ENCODE results near the gene CRYAB. TPM values are rescaled to one million over a fixed set of nuclear protein-coding genes. Genes with fewer than 3 reads are reported as not detected.
"Not testable (repeated sequence)": the region's sequence is repeated elsewhere in the genome, so short reads cannot be mapped to it uniquely, and the experiment has no call there.

CRYAB gene
- total RNA-seq, 2 donors from 2014 or later: 10.4 to 61.0 TPM

DNA sequence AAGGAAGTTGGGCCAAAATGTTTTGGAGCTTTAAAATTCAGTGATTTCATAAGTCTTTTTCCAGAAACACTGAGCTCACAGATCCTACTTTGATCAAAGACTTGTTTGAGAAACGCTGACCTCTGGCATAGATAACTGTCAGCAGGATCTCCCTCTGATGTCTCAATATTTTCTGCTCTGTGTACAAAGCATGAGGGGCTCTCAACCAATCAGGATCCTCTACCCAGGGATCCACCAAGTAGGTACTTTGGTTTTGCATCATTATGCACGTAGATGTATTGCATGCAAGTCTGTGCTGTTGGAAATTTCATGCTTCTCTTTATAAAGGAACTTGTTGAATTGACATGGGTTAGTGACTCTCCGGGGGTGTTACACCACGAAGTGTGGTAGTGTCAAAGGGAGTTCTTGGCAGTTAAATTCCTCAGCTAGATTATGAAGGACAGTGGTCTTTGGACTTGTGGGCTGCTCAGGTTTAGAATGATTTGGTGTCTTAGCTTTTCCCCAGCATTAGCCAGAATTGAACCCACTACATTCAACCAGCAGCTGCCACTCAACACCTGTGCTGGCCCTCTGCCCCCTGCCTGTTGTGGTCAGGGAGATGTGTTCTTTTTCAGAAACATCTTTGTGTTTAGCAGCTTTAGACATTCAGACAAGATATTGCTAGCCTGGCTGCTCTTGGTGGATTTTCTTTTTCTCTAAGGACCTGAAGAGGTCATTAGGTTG lies 23.9 kb upstream of the CRYAB start:
- 57 to 79% methylated on average over 4 of the region's 4 CpGs for whole genome bisulfite sequencing, 2 donors
- H3K36me3 ChIP-seq (replicated peaks in 1 of 2; ENCODE audit: insufficient read depth in 1 of 2, low read depth in 2 of 2): no peaks in the 10 kb centered on the region
- no peak overlapping the region for H3K27ac ChIP-seq
- TF ChIP-seq POLR2A (IDR thresholded peaks at IDR 0.05) (no peak), CTCF (IDR thresholded peaks at IDR 0.05) (no peak)
- intact Hi-C loops (cut with DNase I): loop anchor here (5.0 kb wide), 1 partner anchor 42 kb away; no protein-coding TSS in a partner anchor
- DNase-seq (no peak), ATAC-seq (no peak)
- H3K4me3 ChIP-seq: no peak overlapping the region
- no peaks in the 10 kb centered on the region for H3K9me3 ChIP-seq
- no peaks in the 10 kb centered on the region for H3K27me3 ChIP-seq
- peaks cover 14% of the 10 kb centered on the region for H3K4me1 ChIP-seq

- intact Hi-C loops (cut with DNase I): no loop called here
- ATAC-seq: no peak
- H3K4me3 ChIP-seq: no peak overlapping the region
- no peak for DNase-seq
- no peak for TF ChIP-seq CTCF (IDR thresholded peaks at IDR 0.05)
- TF ChIP-seq POLR2A (IDR thresholded peaks at IDR 0.05): no peak
- H3K27ac ChIP-seq: no peak overlapping the region
- no peaks in the 10 kb centered on the region for H3K36me3 ChIP-seq (replicated peaks in 1 of 2; ENCODE audit: insufficient read depth in 1 of 2, low read depth in 2 of 2)
- peaks cover 14% of the 10 kb centered on the region for H3K4me1 ChIP-seq
- H3K9me3 ChIP-seq: no peaks in the 10 kb centered on the region
- WGBS, 2 donors: 94 to 100% methylated on average over 1 of the region's 1 CpG
- H3K27me3 ChIP-seq: no peaks in the 10 kb centered on the region
Observed at GRCh38 chr11:111934306-111934705, 22.7 kb upstream of the CRYAB start.

- no peak overlapping the region for H3K4me3 ChIP-seq
- H3K27ac ChIP-seq: no peak overlapping the region
- ATAC-seq (no peak), DNase-seq (no peak)
- no peaks in the 10 kb centered on the region for H3K9me3 ChIP-seq
- no peaks in the 10 kb centered on the region for H3K27me3 ChIP-seq
- H3K4me1 ChIP-seq: peaks cover 14% of the 10 kb centered on the region
- intact Hi-C loops (cut with DNase I): no loop called here
- no peak for TF ChIP-seq POLR2A (IDR thresholded peaks at IDR 0.05)
- no peak for TF ChIP-seq CTCF (IDR thresholded peaks at IDR 0.05)
- H3K36me3 ChIP-seq (replicated peaks in 1 of 2; ENCODE audit: insufficient read depth in 1 of 2, low read depth in 2 of 2): no peaks in the 10 kb centered on the region
- WGBS, 2 donors: 48 to 55% methylated on average over 1 of the region's 1 CpG
Observed at GRCh38 chr11:111933872-111934271, 22.3 kb upstream of the CRYAB start.

DNA sequence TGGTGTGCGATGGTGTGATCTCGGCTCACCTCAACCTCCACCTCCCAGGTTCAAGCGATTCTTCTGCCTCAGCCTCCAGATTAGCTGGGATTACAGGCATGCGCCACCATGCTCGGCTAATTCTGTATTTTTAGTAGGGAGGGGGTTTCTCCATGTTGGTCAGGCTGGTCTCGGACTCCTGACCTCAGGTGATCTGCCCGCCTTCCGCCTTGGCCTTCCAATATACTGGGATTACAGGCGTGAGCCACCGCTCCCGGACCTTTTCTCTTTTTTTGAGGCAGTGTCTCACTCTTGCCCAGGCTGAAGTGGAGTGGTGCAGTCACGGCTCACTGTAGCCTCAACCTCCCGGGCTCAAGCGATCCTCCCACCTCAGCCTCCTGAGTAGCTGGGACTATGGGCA lies 21.6 kb upstream of the CRYAB start:
- H3K27me3 ChIP-seq; H3K27ac ChIP-seq; H3K9me3 ChIP-seq; intact Hi-C loops (cut with DNase I); ATAC-seq; DNase-seq; H3K4me3 ChIP-seq; H3K36me3 ChIP-seq (replicated peaks in 1 of 2; ENCODE audit: insufficient read depth in 1 of 2, low read depth in 2 of 2): not testable (repeated sequence)
- 85 to 87% methylated on average over 13 to 14 of the region's 14 CpGs for WGBS, 2 donors
- H3K4me1 ChIP-seq: peaks cover 14% of the 10 kb centered on the region

DNA sequence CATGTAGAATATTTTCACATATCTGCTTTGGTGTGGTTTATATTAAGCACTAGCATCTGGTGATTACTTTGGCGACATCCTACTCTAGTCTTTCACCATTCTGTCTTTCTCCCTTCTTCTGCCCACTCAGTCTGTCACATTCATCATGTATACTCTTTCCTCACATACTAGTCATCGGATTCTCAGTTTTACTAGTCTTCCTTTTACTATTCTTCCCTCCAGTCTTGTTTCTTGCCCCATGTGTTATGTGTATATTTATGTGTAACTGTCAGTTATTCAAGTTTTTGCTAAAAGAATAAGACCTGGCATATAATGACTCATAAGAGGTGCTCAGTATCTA lies 21.0 kb upstream of the CRYAB start:
- DNase-seq (no peak), ATAC-seq (no peak)
- WGBS, 2 donors: 60% methylated on average over 2 of the region's 2 CpGs
- no peaks in the 10 kb centered on the region for H3K27me3 ChIP-seq
- no peaks in the 10 kb centered on the region for H3K36me3 ChIP-seq (replicated peaks in 1 of 2; ENCODE audit: insufficient read depth in 1 of 2, low read depth in 2 of 2)
- TF ChIP-seq CTCF (IDR thresholded peaks at IDR 0.05): no peak
- no peak for TF ChIP-seq POLR2A (IDR thresholded peaks at IDR 0.05)
- peaks cover 11% of the 10 kb centered on the region for H3K4me1 ChIP-seq
- intact Hi-C loops (cut with DNase I): no loop called here
- no peak overlapping the region for H3K4me3 ChIP-seq
- H3K27ac ChIP-seq: no peak overlapping the region
- H3K9me3 ChIP-seq: no peaks in the 10 kb centered on the region
